IPS-NIHi11 (cell line): Measurements from ENCODE around the gene GALNT15.
A peak's percentile ranks its signal among the peaks of the same experiment; 100 is the strongest.

Experiments
- DNase-seq: peaks from one replicate; pipeline ENCODE4 v3.0.0; 2012; ENCODE audit warnings: mixed read lengths, low spot score

Gene GALNT15

GRCh38 chr3:16151109-16151508, 23.4 kb upstream of the GALNT15 start:
- no peak for DNase-seq

- DNase-seq: no peak
These were observed 6.3 kb upstream of the GALNT15 start for GRCh38 chr3:16168211-16168610.

GRCh38 chr3:16171009-16171408, 3.5 kb upstream of the GALNT15 start:
- no peak for DNase-seq

- no peak for DNase-seq
These were observed 2.7 kb upstream of the GALNT15 start for GRCh38 chr3:16171825-16172224.

- no peak for DNase-seq
These were observed 1.0 kb upstream of the GALNT15 start for GRCh38 chr3:16173283-16174025.

DNA sequence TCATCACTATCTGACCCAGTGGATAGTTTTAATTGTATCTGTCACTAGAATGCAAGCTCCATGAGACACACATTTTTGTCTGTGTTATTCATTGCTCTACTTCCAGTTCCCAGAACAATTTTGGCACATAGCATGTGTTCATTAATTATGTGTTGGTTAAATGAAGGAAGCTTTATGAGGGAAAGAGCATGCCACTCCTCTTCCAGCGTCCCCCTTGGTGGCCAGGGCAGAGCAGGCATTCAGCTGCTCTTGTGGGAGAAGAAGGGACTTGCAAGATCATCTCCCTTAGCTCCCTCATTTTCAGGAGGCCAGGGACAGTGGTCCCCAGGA, 489 bp upstream of the GALNT15 start:
- DNase-seq: no peak

- DNase-seq: no peak
These were observed 759 bp downstream of the GALNT15 start for GRCh38 chr3:16174976-16175901.

- DNase-seq: no peak
These were observed 2.0 kb downstream of the GALNT15 start for GRCh38 chr3:16176391-16177030.

- no peak for DNase-seq
These were observed 2.9 kb downstream of the GALNT15 start for GRCh38 chr3:16177382-16177781.

DNA sequence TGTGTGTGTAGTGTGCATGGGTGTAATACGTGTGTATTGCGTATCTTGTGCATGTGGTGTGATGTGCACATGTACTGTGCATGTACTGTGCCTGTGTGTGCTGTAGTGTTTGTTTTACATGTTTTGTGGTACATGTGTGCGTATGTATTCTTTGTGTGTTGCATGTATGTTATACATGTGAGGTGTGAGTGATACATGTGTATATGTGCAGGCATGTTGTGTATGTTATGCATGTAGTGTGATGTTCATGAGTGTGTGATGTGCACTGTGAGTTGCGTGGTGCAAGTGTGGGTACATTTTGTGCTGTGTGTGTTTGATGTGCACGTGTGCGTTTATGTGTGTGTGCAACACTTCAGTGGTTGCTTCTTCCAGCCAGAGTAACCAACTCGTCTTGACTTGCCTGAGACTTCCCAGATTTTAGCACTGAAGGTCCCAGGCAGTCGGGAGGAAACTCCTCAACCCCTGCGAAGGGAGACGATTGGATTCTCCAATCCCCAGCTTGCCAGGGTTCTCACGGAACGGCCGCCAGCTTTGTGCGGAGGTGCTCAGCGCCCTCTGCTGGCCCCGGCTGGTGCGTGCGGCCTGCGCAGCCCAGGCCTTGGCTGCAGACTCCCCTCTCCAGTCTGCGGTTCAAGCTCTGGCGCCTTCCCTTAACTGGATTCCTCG, 3.6 kb downstream of the GALNT15 start:
- DNase-seq: peak; percentile 93

DNA sequence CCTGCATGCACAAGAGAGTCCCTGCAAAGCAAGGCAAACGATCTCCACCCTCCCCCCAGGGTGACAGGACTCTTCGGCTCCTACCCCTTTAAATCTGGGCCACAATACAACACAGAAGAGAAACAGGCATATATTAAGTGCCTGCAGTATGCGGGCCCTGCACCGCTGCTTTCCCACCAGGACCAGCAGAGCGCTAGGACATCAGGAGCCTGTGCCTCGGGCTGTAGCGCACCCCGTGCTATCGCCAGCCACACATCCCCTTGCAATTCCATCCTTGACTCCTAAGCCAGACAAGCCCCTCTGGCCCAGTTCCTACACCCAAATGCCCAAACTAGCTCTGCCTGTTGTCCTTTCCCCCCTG, 4.1 kb downstream of the GALNT15 start:
- DNase-seq: no peak

GRCh38 chr3:16179261-16179660, 4.8 kb downstream of the GALNT15 start:
- no peak for DNase-seq

- no peak for DNase-seq
These were observed 5.6 kb downstream of the GALNT15 start for GRCh38 chr3:16179771-16180736.

- DNase-seq: no peak
These were observed 6.3 kb downstream of the GALNT15 start for GRCh38 chr3:16180737-16181134.

GRCh38 chr3:16181361-16181760, 6.9 kb downstream of the GALNT15 start:
- DNase-seq: no peak

- no peak for DNase-seq
These were observed 7.7 kb downstream of the GALNT15 start for GRCh38 chr3:16182183-16182582.

DNA sequence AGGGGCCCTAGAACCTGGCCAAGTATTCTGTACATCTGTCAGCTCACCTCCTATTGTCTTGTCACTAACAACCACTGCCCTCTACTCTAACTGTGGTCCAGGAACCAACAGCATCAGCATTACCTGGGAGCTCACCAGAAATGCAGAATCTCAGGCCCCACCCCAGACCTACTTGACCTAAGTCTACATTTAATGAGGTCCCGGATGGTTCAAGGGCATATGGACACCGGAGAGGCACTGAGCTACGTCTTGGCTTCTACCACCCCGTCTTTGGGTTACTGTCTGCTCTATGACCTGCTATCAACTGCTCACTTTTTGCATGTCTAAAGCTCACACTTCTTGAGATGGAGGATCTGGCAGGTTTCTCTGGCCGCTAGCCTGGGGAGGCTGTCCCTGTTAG, 8.1 kb downstream of the GALNT15 start:
- no peak for DNase-seq

DNA sequence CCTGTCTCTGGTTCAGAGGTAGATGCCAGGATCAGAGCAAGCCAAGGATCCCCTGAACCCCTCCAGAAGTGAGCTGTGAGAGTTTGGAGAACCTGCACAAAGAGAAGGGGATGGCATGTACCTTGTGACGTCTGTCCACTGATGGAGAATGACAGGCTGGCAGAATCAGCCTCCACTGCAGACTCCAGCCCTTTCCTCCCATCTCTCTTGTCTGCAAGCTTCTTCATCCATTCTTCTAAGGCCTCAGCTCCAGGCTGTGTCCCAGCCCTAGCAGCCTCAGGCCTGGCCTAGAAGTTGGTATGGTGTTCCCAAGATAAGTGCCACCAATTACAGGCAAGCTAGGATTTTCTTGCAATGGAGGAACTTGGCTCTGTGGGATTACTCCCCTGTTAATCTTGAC, 8.6 kb downstream of the GALNT15 start:
- DNase-seq: no peak

DNA sequence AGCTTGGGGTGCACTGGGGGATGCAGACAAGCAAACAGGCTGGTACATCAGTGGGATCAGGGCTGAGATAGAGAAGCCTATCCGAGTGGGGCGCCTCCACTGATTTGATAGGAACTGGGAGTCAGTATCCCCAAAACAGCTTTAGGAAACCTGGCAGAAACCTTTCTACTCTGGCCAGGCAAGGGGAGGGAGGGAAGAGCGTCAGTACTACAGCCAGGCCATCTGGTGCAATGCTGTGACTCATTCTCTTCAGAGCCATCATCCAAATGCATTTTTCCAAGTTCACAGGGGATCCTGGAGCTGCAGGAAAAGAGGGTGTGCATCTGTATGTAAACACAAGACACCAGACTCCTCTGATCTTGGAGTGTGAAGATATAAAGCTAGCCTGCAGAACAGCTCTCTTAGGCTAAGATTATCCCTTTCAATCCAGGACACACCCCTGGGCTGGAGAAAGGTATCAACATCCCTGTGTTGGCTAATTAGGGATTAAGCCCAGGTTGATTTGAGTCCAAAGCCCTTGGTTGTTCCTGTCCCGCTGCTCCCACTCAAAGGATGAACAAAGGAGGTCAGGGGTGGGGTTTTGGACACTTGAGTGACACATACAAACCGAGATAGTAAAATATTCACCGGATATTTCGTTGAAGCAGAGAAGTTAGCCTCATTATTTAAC, 9.3 kb downstream of the GALNT15 start:
- no peak for DNase-seq

GRCh38 chr3:16186086-16186485, 11.6 kb downstream of the GALNT15 start:
- DNase-seq: no peak

DNA sequence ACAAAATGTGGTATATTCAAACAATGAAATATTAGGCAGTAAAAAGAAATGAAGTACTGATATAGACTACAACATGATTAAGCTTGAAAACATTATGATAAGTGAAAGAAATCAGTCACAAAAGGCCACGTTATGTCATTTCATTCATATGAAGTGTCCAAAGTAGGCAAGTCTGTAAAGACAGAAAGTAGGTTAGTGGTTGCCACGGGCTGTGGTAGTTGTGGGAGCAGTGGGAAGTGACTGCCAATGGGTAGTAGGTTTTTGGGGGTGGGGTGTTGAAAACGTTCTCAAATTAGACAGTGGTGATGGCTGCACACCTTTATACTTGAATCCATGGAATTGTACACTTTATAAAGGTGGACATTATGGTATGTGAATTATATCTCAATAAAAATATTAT, 12.1 kb downstream of the GALNT15 start:
- DNase-seq: no peak
